ENCODE measurements around the gene KRTAP19-8.

Gene KRTAP19-8

DNA sequence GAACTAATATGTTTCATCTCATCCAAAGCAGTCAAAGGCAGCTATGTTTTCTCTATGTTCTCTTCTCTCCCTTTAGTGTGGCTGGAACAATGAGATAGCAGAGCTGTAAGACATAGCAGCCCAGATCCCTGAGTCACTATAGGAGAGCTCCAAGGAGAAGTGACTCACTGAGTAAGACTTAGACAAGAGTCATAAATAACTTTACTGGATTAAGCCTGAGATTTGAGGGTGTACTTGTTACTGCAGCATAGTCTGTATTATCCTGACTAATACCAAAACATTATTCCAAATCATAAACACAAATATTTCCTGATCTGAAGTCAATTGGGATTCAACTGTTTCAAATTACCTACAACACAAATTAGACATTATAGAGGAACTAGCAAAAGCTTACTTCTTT, 3.9 kb downstream of the KRTAP19-8 start:
- Mint-ChIP-seq H3K4me3 (no peak overlapping the region), H3K27me3 (ENCODE audit: low read depth) (peaks cover 4% of the 10 kb centered on the region), H3K36me3 (ENCODE audit: low read depth) (no peaks in the 10 kb centered on the region), H3K4me1 (ENCODE audit: low read depth) (no peaks in the 10 kb centered on the region), H3K9me3 (no peaks in the 10 kb centered on the region), H3K27ac (no peak overlapping the region)

DNA sequence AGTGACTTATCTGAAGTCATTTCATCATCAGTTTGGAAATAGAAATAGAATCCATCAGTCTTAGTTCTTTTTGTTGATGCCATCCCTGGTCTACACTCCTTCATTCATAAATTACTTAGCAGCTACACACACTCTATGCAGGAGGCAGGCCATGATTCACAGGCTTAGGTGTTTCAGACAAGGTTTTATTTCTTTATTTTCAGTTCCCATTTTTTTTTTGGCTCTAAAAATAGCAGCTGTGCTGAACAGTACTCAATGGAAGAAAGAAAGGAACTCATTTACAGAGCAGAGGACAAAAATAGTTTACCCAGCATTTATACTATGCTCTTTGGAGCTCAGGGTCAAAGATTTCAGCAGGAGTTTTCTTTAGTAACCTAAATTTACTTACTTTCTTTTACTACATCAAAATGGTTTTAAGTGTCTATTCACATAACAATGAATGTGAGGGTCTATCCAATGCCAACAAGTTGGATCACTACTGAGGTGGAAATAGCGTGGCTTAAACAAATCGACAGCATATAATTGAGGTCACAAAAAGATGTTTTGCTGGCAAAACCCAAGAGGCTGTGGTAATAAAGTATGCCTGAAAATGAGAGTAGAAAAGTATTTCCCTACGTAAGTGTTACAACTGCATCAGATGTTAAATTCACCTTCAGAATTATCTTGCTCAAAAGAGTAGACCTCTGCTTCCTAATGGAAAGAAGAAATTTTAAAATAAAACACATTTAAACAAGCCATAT, 7.7 kb downstream of the KRTAP19-8 start:
- H3K9me3 Mint-ChIP-seq: no peaks in the 10 kb centered on the region
- no peak overlapping the region for H3K27ac Mint-ChIP-seq
- H3K27me3 Mint-ChIP-seq (ENCODE audit: low read depth): no peaks in the 10 kb centered on the region
- no peak overlapping the region for H3K4me3 Mint-ChIP-seq
- no peaks in the 10 kb centered on the region for H3K4me1 Mint-ChIP-seq (ENCODE audit: low read depth)
- no peaks in the 10 kb centered on the region for H3K36me3 Mint-ChIP-seq (ENCODE audit: low read depth)

DNA sequence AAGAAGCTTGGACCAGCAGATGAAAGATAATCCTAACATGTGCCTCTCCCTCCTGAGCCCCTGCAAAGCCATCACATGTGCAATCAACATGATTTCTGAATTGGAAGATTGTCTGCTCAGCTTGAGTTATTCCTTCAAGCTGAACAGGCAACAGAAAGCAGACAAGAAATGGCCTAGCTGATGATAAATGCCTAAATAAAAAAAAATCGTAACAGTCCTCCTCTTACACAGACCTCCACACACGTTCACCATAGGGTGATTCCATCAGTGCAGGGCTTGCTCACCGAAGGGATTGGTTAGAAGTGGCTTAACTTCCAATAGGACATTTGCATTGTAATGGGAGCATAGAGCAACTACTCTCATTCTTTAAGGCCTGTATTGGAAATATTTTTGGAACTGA, 14.6 kb downstream of the KRTAP19-8 start:
- Mint-ChIP-seq H3K9me3 (no peaks in the 10 kb centered on the region), H3K4me3 (no peak overlapping the region), H3K36me3 (ENCODE audit: low read depth) (no peaks in the 10 kb centered on the region)

DNA sequence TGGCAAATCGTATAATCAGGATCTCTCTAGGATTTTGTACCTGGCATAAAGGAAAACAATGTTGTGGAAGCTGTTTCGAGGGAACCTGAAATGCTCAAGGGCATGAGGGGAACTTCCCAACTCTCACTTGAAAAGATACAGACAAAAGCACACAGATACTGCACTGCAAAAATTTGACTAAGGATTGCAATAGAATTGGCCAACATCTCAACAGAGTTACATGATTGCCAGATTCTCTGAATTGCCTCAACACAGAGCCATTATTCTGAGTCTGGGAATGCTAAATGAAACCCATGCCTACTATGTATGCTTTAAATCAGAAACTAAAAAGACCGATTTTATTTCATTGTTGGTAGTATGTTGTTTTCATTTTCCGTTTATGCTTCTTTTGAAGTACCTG, 16.0 kb downstream of the KRTAP19-8 start:
- Mint-ChIP-seq H3K36me3 (ENCODE audit: low read depth) (no peaks in the 10 kb centered on the region), H3K4me1 (ENCODE audit: low read depth) (no peaks in the 10 kb centered on the region), H3K27ac (no peak overlapping the region), H3K4me3 (no peak overlapping the region), H3K9me3 (peaks cover 1% of the 10 kb centered on the region), H3K27me3 (ENCODE audit: low read depth) (peaks cover 40% of the 10 kb centered on the region)

More for the DNA sequence above, 14.6 kb downstream of the KRTAP19-8 start:
- peaks cover 40% of the 10 kb centered on the region for H3K27me3 Mint-ChIP-seq (ENCODE audit: low read depth)
- no peaks in the 10 kb centered on the region for H3K4me1 Mint-ChIP-seq (ENCODE audit: low read depth)
- H3K27ac Mint-ChIP-seq: no peak overlapping the region

DNA sequence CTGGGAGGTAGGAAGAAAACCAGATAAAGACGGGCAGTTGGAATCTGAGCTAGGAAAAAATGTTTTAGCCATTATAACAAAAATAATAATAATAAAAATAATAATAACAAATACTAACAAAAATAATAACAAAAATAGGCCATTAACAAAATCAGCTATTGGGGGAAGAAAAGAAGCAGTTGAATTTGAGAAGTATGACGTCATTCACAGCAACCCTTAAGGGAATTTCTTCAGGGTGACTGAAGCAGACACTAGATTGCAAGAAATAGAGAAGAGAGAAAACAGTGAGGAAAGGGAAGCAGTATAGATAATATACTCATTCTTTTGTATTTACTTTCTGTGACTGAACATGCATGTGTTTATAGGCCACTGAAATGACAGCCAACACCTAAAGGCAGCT, 20.0 kb downstream of the KRTAP19-8 start:
- Mint-ChIP-seq H3K27ac (no peak overlapping the region), H3K9me3 (peaks cover 4% of the 10 kb centered on the region), H3K4me3 (no peak overlapping the region), H3K27me3 (ENCODE audit: low read depth) (peaks cover 33% of the 10 kb centered on the region), H3K4me1 (ENCODE audit: low read depth) (peaks cover 6% of the 10 kb centered on the region), H3K36me3 (ENCODE audit: low read depth) (no peaks in the 10 kb centered on the region)

DNA sequence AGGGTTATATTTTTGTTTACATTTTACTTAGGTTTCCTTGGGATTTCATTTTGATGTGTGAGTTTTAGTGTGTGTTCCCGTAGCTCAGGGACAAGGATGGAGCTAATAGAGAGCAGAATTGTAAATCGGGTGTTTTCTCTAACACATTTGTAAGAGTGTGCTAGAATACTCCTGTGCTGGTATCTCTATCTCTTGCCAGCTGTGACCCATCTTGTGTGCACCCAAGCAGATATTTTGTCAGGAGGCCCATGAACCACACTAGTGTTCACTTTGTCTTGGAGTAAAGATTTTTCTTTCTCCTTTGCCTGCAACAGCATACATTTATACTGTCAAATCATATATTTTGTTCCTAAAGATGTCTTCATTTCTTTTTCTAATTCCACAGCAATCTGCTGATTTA, 23.4 kb downstream of the KRTAP19-8 start:
- Mint-ChIP-seq H3K9me3 (peaks cover 4% of the 10 kb centered on the region), H3K4me3 (no peak overlapping the region), H3K36me3 (ENCODE audit: low read depth) (no peaks in the 10 kb centered on the region), H3K27ac (no peak overlapping the region), H3K4me1 (ENCODE audit: low read depth) (peaks cover 31% of the 10 kb centered on the region), H3K27me3 (ENCODE audit: low read depth) (peaks cover 13% of the 10 kb centered on the region)

DNA sequence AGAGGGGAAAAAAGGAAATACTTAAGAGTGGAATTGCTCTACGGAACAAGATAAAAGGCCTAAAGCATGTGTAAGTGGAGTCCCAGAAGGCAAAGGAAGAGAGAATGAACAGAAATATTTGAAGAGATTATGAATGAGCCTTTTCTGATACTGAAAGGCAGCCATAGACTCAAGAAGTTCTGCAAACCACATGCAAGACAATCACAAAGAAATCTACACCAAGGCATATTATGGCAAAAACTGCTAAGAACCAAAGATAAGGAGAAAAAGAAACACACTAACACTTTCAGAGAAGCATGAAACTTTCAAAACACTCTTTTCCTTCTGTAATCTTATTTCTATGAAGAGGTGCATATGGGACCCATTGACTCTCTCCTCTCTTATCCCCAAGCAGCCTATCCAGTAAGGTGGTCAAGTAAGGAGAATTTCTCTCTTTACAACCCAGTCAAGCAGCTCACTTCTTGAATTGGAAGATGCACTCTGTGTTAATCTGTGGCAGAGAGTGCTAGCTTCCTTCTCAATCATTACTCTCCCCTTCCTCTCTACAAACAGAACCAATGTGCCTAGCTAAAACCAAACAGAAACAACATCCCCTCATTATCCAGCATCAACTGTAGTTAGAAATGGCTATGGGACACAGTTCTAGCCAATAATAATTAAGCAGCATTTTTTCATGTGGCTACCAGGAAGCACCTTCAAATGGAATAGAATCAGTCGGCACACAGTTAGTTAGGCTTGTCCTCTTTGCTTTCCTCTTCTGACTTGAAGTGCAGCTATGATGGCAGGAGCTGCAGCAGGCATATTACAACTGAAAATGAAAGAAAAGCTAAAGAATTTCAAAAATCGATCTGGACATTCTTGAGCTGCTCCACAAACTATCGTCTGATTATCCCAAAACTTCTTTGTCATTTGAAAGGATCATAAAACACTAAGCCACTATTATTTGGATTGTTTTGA, 25.9 kb downstream of the KRTAP19-8 start:
- Mint-ChIP-seq H3K4me3 (peak overlapping the region; percentile 57), H3K4me1 (ENCODE audit: low read depth) (peaks cover 31% of the 10 kb centered on the region), H3K36me3 (ENCODE audit: low read depth) (no peaks in the 10 kb centered on the region), H3K9me3 (peaks cover 3% of the 10 kb centered on the region), H3K27me3 (ENCODE audit: low read depth) (peaks cover 10% of the 10 kb centered on the region), H3K27ac (peak overlapping the region; percentile 87)

DNA sequence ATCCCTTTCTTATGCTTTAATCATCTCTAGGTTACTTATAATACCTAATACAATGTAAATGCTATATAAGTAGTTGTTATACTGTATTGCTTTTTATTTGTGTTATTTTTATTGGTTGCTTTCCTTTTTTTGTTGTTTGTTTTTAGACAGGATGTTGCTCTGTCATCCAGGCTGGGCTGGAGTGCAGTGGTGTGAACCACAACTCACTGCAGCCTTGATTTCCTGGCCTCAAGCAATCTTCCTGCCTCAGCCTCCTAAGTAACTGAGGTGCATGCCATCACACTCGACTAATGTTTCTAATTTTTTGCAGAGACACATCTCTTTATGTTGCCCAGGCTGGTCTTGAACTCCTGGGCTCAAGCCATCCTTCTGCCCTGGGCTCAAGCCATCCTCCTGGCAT, 26.9 kb downstream of the KRTAP19-8 start:
- Mint-ChIP-seq H3K9me3 (no peaks in the 10 kb centered on the region), H3K4me1 (ENCODE audit: low read depth) (peaks cover 31% of the 10 kb centered on the region), H3K4me3 (peak overlapping the region; percentile 33), H3K27ac (peak overlapping the region; percentile 62), H3K27me3 (ENCODE audit: low read depth) (peaks cover 15% of the 10 kb centered on the region), H3K36me3 (ENCODE audit: low read depth) (no peaks in the 10 kb centered on the region)

DNA sequence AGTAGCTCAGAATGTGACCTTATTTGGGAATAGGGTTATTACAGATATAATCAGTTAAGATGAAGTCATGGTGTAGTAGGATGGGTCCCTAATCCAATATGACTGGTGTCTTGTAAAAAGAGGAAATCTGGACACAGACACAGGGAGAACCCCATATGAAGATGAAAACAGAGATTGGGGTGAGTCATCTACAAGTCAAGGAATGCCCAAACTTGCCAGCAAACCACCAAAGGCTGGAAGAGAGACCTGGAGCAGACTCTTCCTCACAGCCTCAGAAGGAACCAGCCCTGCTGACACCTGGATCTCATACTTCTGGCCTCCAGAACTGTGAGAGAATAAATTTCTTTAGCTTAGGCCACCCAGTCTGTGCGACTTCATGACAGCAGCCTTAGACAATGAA, 29.9 kb downstream of the KRTAP19-8 start:
- Mint-ChIP-seq H3K9me3 (no peaks in the 10 kb centered on the region), H3K36me3 (ENCODE audit: low read depth) (no peaks in the 10 kb centered on the region), H3K4me1 (ENCODE audit: low read depth) (peaks cover 26% of the 10 kb centered on the region), H3K4me3 (no peak overlapping the region), H3K27ac (no peak overlapping the region), H3K27me3 (ENCODE audit: low read depth) (peaks cover 30% of the 10 kb centered on the region)

DNA sequence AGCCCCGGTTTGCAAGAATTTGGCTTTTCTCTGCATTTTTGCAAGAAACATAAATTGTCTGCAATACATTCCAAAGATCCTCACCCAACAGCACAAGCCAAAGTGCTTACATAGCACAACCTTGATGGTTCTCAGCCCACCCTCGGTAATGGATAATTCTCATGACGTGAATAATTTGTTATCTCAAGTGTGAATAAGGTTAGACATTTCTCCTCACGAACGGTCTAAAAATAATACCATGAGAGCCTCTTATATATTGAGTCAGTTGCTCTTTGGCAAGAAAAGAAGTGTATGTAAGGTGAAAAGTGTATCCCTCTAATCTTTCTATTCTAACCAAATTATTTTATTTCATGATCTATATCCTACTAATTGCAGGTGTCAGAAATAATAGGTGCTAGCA, 33.3 kb downstream of the KRTAP19-8 start:
- Mint-ChIP-seq H3K4me1 (ENCODE audit: low read depth) (peaks cover under 1% of the 10 kb centered on the region), H3K9me3 (no peaks in the 10 kb centered on the region), H3K4me3 (no peak overlapping the region), H3K27ac (no peak overlapping the region), H3K36me3 (ENCODE audit: low read depth) (no peaks in the 10 kb centered on the region), H3K27me3 (ENCODE audit: low read depth) (peaks cover 30% of the 10 kb centered on the region)

DNA sequence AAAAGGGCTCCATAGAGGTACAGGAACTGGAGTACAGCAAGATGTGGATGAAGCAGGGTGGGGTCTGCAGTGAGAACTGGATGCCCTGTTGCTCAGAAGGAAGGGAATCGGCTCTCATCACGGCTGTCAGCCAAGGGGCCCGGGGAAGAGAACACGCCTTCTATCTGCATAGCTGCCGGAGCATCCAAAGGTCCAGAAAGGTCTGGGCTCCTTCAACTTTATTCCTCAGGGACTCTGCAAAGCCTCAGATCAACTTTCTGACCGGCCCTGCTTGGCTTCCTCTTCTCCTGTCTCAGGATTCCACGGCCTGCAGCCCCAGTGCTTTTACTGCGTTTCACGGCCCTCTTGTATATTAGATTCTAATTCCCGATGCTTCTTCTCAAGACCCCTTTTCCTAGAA, 34.8 kb downstream of the KRTAP19-8 start:
- Mint-ChIP-seq H3K27me3 (ENCODE audit: low read depth) (peaks cover 30% of the 10 kb centered on the region), H3K4me1 (ENCODE audit: low read depth) (no peaks in the 10 kb centered on the region), H3K36me3 (ENCODE audit: low read depth) (no peaks in the 10 kb centered on the region), H3K4me3 (no peak overlapping the region), H3K9me3 (no peaks in the 10 kb centered on the region), H3K27ac (no peak overlapping the region)

DNA sequence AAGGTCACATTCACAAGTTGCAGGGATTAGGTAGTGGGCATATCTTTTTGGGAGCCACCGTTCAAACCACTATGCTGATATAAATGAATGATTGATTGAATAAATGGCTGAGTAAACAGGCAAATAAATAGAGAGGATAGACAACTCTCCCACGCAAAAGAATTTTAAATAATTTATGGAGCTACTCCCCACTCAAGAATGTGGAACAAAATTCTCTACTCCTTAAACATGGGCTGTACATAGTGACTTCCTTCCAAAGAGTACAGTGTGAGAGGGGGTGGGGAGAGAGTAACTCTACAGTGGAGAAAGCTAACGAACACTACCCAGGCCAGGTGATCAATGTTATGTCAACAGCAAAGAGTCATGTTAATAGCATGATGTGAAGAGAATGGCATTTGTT, 40.7 kb downstream of the KRTAP19-8 start:
- no peak overlapping the region for H3K27ac Mint-ChIP-seq
- no peak overlapping the region for H3K4me3 Mint-ChIP-seq
- no peaks in the 10 kb centered on the region for H3K36me3 Mint-ChIP-seq (ENCODE audit: low read depth)
- no peaks in the 10 kb centered on the region for H3K9me3 Mint-ChIP-seq
- peaks cover 14% of the 10 kb centered on the region for H3K27me3 Mint-ChIP-seq (ENCODE audit: low read depth)
- peaks cover 2% of the 10 kb centered on the region for H3K4me1 Mint-ChIP-seq (ENCODE audit: low read depth)

DNA sequence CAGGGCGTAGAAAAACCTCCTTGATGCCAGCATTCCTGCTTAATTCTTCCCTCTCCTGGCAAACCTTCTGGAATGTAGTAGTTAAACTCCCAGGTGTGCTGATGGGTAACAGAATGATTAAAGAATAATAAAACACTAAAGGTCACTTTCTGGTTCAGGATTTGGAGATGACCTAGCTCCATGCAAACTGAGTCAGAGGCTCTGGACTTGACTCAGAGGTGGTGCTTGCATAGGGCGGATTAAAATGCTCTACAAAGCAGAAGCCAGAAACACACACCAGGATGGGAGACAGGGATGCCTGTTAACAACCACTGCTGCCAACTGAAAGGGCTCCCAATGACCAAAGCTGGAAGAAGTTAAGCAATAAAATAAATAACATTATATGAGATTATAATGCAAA, 41.5 kb downstream of the KRTAP19-8 start:
- Mint-ChIP-seq H3K9me3 (no peaks in the 10 kb centered on the region), H3K36me3 (ENCODE audit: low read depth) (no peaks in the 10 kb centered on the region), H3K4me1 (ENCODE audit: low read depth) (peaks cover 2% of the 10 kb centered on the region), H3K27me3 (ENCODE audit: low read depth) (peaks cover 21% of the 10 kb centered on the region), H3K27ac (no peak overlapping the region), H3K4me3 (no peak overlapping the region)

DNA sequence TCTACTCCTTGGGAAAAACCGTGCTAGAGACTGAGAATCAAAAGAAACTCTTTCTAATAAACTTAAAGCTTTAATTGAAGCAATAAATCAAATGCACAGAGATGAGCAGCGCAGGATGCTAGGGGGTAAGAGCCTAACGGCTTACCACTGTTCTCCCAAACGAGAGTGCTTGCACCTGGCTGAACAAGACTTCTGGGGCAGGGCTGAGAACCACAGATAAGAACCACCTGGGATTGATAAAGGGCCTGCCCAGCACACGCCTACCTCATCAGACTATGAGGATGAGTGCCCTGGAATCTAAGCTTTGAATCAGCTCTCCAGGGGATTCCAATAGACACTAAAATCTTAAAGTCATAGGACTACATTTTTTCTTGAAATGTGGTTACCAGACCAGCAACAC, 43.3 kb downstream of the KRTAP19-8 start:
- H3K4me3 Mint-ChIP-seq: no peak overlapping the region
- no peaks in the 10 kb centered on the region for H3K9me3 Mint-ChIP-seq
- peaks cover 26% of the 10 kb centered on the region for H3K27me3 Mint-ChIP-seq (ENCODE audit: low read depth)
- peaks cover 2% of the 10 kb centered on the region for H3K4me1 Mint-ChIP-seq (ENCODE audit: low read depth)
- no peaks in the 10 kb centered on the region for H3K36me3 Mint-ChIP-seq (ENCODE audit: low read depth)
- no peak overlapping the region for H3K27ac Mint-ChIP-seq

Data from T-helper 1 cell treated with Interleukin-12 subunit alpha and Interleukin-12 subunit beta and Interleukin-4 antibody, amounts not matched to agents 30 μg/mL and 1 μg/mL, for 36 hours (primary cell).